T-helper 2 cell treated with Interferon-gamma antibody and Interleukin-4, amounts not matched to agents 5 μg/mL and 100 μg/mL, for 36 hours (primary cell): Measurements from ENCODE around the gene PCCA.
"Not testable (repeated sequence)": the region's sequence is repeated elsewhere in the genome, so short reads cannot be mapped to it uniquely, and the experiment has no call there.

Source experiments
- DNase-seq: peaks from one replicate; pipeline ENCODE4 v3.0.0; 2021; ENCODE audit warnings: low spot score
- H3K27ac Mint-ChIP-seq: one replicate; pipeline ENCODE4 v1.8.0; 2021; ENCODE audit warnings: mild to moderate bottlenecking, mixed read lengths
- H3K27me3 Mint-ChIP-seq: one replicate; pipeline ENCODE4 v1.8.0; 2021; ENCODE audit warnings: low read depth, mixed read lengths
- H3K36me3 Mint-ChIP-seq: one replicate; pipeline ENCODE4 v1.8.0; 2021; ENCODE audit warnings: low read depth, mixed read lengths
- H3K4me1 Mint-ChIP-seq: one replicate; pipeline ENCODE4 v1.8.0; 2021; ENCODE audit warnings: low read depth, mixed read lengths
- H3K4me3 Mint-ChIP-seq: one replicate; pipeline ENCODE4 v1.8.0; 2022; ENCODE audit warnings: mild to moderate bottlenecking, moderate library complexity, mixed read lengths
- H3K9me3 Mint-ChIP-seq: one replicate; pipeline ENCODE4 v1.8.0; 2021; ENCODE audit warnings: mixed read lengths

The PCCA gene

GRCh38 chr13:100138859-100139491 lies 50.1 kb downstream of the PCCA start:
- Mint-ChIP-seq H3K27me3 (no peaks in the 10 kb centered on the region), H3K4me3 (no peak overlapping the region), H3K4me1 (peaks cover 5% of the 10 kb centered on the region), H3K27ac (no peak overlapping the region), H3K9me3 (no peaks in the 10 kb centered on the region), H3K36me3 (peaks cover 2% of the 10 kb centered on the region)
- no peak for DNase-seq

GRCh38 chr13:100139817-100140216 lies 50.9 kb downstream of the PCCA start:
- no peak overlapping the region for H3K27ac Mint-ChIP-seq
- DNase-seq, result no peak

GRCh38 chr13:100140441-100140840 lies 51.5 kb downstream of the PCCA start:
- no peak overlapping the region for H3K4me3 Mint-ChIP-seq
- H3K27ac Mint-ChIP-seq, result no peak overlapping the region

More at GRCh38 chr13:100139817-100140216, 50.9 kb downstream of the PCCA start:
- Mint-ChIP-seq H3K9me3 (no peaks in the 10 kb centered on the region), H3K36me3 (peaks cover 2% of the 10 kb centered on the region), H3K4me3 (no peak overlapping the region), H3K27me3 (no peaks in the 10 kb centered on the region), H3K4me1 (peaks cover 5% of the 10 kb centered on the region)

GRCh38 chr13:100141461-100141961 lies 52.6 kb downstream of the PCCA start:
- DNase-seq, H3K27ac Mint-ChIP-seq, H3K4me3 Mint-ChIP-seq, H3K27me3 Mint-ChIP-seq, H3K9me3 Mint-ChIP-seq, H3K36me3 Mint-ChIP-seq, H3K4me1 Mint-ChIP-seq: not testable (repeated sequence)

More at GRCh38 chr13:100140441-100140840, 51.5 kb downstream of the PCCA start:
- DNase-seq, result no peak
- Mint-ChIP-seq H3K36me3 (peaks cover 4% of the 10 kb centered on the region), H3K9me3 (peaks cover 4% of the 10 kb centered on the region), H3K4me1 (peaks cover 5% of the 10 kb centered on the region), H3K27me3 (no peaks in the 10 kb centered on the region)

GRCh38 chr13:100146534-100146933 lies 57.6 kb downstream of the PCCA start:
- no peak overlapping the region for H3K27ac Mint-ChIP-seq
- no peaks in the 10 kb centered on the region for H3K4me1 Mint-ChIP-seq

GRCh38 chr13:100147825-100148224 lies 58.9 kb downstream of the PCCA start:
- Mint-ChIP-seq H3K9me3 (peaks cover 9% of the 10 kb centered on the region), H3K4me1 (no peaks in the 10 kb centered on the region), H3K27ac (no peak overlapping the region), H3K4me3 (no peak overlapping the region), H3K27me3 (no peaks in the 10 kb centered on the region), H3K36me3 (peaks cover 4% of the 10 kb centered on the region)
- no peak for DNase-seq

More at GRCh38 chr13:100146534-100146933, 57.6 kb downstream of the PCCA start:
- no peak overlapping the region for H3K4me3 Mint-ChIP-seq
- DNase-seq, result no peak
- H3K27me3 Mint-ChIP-seq, result no peaks in the 10 kb centered on the region
- peaks cover 9% of the 10 kb centered on the region for H3K9me3 Mint-ChIP-seq
- peaks cover 4% of the 10 kb centered on the region for H3K36me3 Mint-ChIP-seq

GRCh38 chr13:100148422-100148821 lies 59.5 kb downstream of the PCCA start:
- Mint-ChIP-seq H3K27ac (no peak overlapping the region), H3K36me3 (peaks cover 4% of the 10 kb centered on the region), H3K9me3 (peaks cover 9% of the 10 kb centered on the region), H3K4me1 (no peaks in the 10 kb centered on the region), H3K4me3 (no peak overlapping the region), H3K27me3 (no peaks in the 10 kb centered on the region)
- DNase-seq, result no peak

- Mint-ChIP-seq H3K4me3 (no peak overlapping the region), H3K9me3 (peaks cover 9% of the 10 kb centered on the region), H3K27ac (no peak overlapping the region), H3K36me3 (peaks cover 4% of the 10 kb centered on the region), H3K27me3 (no peaks in the 10 kb centered on the region), H3K4me1 (no peaks in the 10 kb centered on the region)
- DNase-seq, result no peak
Measured at GRCh38 chr13:100149389-100149788, 60.5 kb downstream of the PCCA start.

- not testable (repeated sequence) for H3K4me3 Mint-ChIP-seq, DNase-seq, H3K27ac Mint-ChIP-seq, H3K4me1 Mint-ChIP-seq, H3K27me3 Mint-ChIP-seq, H3K36me3 Mint-ChIP-seq, H3K9me3 Mint-ChIP-seq
Measured at GRCh38 chr13:100150711-100151110, 61.8 kb downstream of the PCCA start.

GRCh38 chr13:100154842-100155416 lies 66.0 kb downstream of the PCCA start:
- no peaks in the 10 kb centered on the region for H3K36me3 Mint-ChIP-seq
- no peak overlapping the region for H3K27ac Mint-ChIP-seq
- DNase-seq, result no peak
- H3K4me3 Mint-ChIP-seq, result no peak overlapping the region
- no peaks in the 10 kb centered on the region for H3K27me3 Mint-ChIP-seq
- peaks cover 4% of the 10 kb centered on the region for H3K4me1 Mint-ChIP-seq
- H3K9me3 Mint-ChIP-seq, result no peaks in the 10 kb centered on the region

GRCh38 chr13:100156788-100157187 lies 67.9 kb downstream of the PCCA start:
- DNase-seq, result no peak
- H3K27ac Mint-ChIP-seq, result no peak overlapping the region

GRCh38 chr13:100158569-100158968 lies 69.7 kb downstream of the PCCA start:
- H3K27me3 Mint-ChIP-seq, result no peaks in the 10 kb centered on the region
- peaks cover 4% of the 10 kb centered on the region for H3K4me1 Mint-ChIP-seq
- H3K36me3 Mint-ChIP-seq, result no peaks in the 10 kb centered on the region
- H3K9me3 Mint-ChIP-seq, result no peaks in the 10 kb centered on the region
- H3K27ac Mint-ChIP-seq, result no peak overlapping the region
- no peak overlapping the region for H3K4me3 Mint-ChIP-seq
- DNase-seq, result no peak

More at GRCh38 chr13:100156788-100157187, 67.9 kb downstream of the PCCA start:
- H3K9me3 Mint-ChIP-seq, result no peaks in the 10 kb centered on the region
- H3K4me3 Mint-ChIP-seq, result no peak overlapping the region
- no peaks in the 10 kb centered on the region for H3K27me3 Mint-ChIP-seq
- peaks cover 4% of the 10 kb centered on the region for H3K4me1 Mint-ChIP-seq
- no peaks in the 10 kb centered on the region for H3K36me3 Mint-ChIP-seq

GRCh38 chr13:100159584-100159983 lies 70.7 kb downstream of the PCCA start:
- H3K36me3 Mint-ChIP-seq, result no peaks in the 10 kb centered on the region
- H3K4me3 Mint-ChIP-seq, result no peak overlapping the region
- no peaks in the 10 kb centered on the region for H3K9me3 Mint-ChIP-seq
- H3K4me1 Mint-ChIP-seq, result peaks cover 4% of the 10 kb centered on the region
- no peak overlapping the region for H3K27ac Mint-ChIP-seq
- no peaks in the 10 kb centered on the region for H3K27me3 Mint-ChIP-seq
- no peak for DNase-seq

- Mint-ChIP-seq H3K9me3 (no peaks in the 10 kb centered on the region), H3K4me3 (no peak overlapping the region)
Measured at GRCh38 chr13:100160450-100160849, 71.6 kb downstream of the PCCA start.

More at GRCh38 chr13:100160450-100160849, 71.6 kb downstream of the PCCA start:
- H3K27me3 Mint-ChIP-seq, result no peaks in the 10 kb centered on the region
- peaks cover 4% of the 10 kb centered on the region for H3K4me1 Mint-ChIP-seq
- no peaks in the 10 kb centered on the region for H3K36me3 Mint-ChIP-seq
- no peak overlapping the region for H3K27ac Mint-ChIP-seq
- no peak for DNase-seq
